GM18519 (cell line): ENCODE measurements around the gene S1PR5.

Source experiments
- ATAC-seq: cut with Tn5 transposase; IDR thresholded peaks from one replicate; pipeline ENCODE4 v1.9.1; 2021; ENCODE audit warnings: mild to moderate bottlenecking, moderate library complexity; ENCODE audit not compliant: unreplicated experiment, low FRiP score

S1PR5 gene

GRCh38 chr19:10474962-10475451 is 42.2 kb downstream of the S1PR5 start:
- ATAC-seq: no peak

DNA sequence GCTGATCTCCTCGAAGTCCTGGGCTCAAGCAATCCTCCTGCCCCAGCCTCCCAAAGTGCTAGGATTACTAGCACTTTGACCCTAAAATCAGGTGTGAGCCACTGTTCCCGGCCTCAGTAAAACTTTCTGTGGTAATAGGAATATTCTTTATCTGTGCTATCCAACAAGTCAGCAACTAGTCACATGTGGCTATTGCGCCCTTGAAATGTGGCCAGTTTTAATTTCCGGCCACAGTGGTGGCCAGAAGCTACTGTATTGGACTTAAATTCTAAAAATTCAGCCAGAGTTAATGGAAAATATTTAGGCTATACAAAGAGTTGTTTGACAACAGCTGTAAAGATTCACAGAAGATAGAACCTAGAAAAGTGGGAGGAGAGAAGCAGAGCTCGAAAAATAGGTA is 44.1 kb downstream of the S1PR5 start:
- no peak for ATAC-seq

DNA sequence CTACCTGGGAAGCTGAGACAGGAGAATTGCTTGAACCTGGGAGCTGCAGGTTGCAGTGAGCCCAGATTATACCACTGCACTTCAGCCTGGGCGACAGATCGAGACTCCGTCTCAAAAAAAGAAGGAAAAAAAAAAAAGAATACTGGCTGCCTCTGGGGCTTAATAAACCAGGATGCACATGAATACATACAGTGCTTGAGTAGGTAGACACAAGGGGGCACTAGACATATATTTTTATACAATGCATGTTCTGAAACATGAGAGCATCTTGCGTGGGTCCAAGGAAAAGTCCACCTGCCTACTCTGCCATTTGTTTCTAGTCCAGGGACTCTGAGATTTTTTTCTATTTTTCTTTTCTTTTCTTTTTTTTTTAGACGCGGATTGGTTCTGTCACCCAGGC is 45.3 kb downstream of the S1PR5 start:
- no peak for ATAC-seq

GRCh38 chr19:10468133-10468532 is 49.1 kb downstream of the S1PR5 start:
- ATAC-seq: no peak

- no peak for ATAC-seq
These were observed 50.0 kb downstream of the S1PR5 start for GRCh38 chr19:10467104-10467706.

- ATAC-seq: no peak
These were observed 52.8 kb downstream of the S1PR5 start for GRCh38 chr19:10464456-10464855.
